Measurements from ENCODE around the gene ZBTB7A.

The ZBTB7A gene

DNA sequence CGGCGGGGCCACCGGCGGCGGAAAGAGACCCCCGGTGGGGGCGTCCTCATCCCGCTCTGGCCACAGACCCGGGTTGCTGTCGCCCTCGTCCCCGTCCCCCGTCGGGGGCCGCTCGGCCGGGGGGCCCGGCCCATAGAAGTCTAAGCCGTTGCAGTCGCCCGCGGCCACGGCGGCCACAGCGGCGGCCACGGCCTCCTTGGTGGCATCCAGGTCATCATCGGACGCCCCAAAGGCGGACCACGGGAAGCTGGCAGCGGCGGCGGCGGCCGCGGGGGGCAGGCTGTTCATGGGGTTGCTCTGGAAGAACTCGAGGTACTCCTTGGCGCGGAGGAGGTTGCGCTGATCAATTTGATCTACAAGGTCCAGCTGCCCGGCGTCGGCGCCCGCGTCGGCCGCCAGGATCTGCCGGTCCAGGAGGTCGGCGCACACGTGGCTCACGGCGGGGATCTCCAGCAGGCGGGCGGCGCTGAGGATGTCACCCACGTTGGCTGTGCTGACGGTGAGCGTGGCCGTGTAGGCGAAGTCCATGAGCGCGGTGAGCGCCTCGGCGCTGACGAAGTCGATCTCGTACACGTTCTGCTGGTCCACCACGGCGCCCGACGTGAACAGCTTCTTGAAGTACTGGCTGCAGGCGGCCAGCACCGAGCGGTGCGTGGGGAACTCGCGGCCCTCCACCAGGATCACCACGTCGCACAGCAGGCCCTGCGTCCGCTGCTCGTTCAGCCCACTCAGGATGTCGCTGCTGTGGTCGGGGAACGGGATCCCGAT, 12.1 kb downstream of the ZBTB7A start:
- DNase-seq (ENCODE audit: low read depth), result no peak

DNA sequence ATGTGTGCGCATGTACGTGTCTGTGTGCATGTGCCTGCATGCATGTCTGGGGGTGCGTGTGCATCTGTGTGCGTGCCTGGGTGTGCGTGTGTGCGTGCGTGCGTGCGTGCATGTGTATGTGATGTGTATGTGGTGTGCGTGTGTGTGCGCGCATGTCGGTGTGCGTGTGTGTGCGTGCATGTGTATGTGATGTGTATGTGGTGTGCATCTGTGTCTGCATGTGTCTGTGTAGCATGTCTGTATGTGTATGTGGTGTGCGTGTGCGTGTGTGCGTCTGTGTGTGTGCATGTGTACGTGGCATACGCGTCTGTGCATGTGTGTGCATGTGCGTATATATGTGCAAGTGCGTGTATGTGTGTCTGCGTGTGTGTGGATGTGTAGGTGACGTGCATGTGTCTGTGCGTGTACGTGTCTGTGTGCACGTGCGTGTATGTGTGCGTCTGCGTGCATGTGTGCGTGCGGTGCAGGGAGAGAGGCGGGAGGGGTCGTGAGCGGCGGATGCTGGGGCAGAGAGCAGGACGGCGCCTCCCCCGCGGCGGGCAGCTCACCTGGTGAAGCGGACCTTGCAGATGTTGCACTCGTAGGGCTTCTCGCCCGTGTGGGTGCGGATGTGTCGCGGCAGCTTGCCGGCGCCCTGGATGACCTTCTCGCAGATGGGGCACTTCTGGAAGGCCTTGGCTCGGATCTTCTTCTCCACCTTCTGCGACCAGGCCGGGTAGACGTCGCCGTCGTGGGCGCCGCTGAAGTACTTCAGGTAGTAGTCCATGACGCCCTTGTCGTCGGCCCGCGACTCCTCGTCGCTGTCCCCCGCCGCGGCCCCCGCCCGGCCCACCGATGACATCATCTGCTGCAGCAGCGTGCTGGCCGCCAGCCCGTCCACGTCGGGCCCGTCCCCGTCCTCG, 13.0 kb downstream of the ZBTB7A start:
- no peak for DNase-seq (ENCODE audit: low read depth)

DNA sequence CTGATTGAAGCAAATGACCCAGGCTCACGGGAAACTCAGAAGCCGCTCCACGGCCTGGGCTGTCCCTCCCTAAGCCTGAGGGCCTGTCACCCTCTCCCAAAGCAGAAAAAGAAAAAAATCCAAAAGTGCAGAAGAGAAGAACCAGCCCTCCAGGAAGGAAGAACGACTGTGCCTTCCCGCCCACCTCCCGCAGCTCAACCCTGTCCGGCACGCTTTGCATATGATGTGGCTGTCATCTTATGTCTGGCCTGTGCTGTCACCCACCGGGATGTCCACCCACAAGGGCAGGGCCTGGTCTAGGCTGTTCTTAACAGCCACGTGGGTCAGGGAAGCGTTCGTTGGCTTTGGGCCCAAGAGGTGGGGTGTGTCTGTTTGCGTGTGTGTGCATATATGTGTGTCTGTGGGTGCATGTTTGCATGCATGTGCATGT, 13.7 kb downstream of the ZBTB7A start:
- no peak for DNase-seq (ENCODE audit: low read depth)

DNA sequence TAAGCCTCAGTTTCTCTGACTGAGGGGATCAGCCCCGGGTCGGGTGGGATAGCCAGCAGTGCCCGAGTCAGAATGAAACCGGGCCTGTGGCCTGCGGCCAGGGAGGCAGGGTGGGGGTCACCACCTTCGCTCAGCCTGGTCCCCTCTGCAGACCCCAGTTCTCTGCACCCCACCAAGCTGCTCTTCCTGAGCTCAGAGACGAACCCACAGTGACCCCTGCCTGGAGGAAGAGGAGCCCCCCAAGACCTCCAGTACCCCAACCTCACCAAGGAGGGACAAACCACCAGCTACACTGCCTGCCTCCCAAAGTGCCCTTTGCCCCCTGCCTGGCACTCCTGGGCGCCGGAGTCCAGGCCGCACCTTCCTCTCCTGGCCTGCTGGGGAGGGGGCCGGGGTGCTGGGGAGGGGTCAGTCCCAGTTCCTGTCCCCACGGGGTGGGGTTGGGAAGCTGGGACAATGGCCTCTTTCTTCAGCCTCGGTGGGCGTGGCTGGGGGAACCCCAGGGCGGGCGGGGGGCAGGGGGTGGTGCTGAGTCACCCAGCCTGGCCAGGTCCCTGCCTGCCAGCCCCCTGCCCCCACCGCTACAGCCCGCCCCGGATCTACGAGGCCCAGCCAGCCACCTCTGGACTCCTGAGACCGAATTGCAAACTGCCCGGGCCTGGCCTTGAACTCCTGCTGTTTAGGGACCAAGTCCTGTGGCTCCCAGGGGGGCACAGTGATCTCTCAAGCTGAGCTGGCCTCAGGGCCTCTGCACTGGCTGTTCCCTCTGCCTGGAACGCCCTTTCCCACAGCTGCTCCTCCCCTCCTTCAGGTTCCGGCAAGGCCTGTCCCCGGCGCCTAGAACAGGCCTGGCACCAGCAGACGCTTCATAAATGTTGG, 14.3 kb downstream of the ZBTB7A start:
- DNase-seq (ENCODE audit: low read depth), result no peak

DNA sequence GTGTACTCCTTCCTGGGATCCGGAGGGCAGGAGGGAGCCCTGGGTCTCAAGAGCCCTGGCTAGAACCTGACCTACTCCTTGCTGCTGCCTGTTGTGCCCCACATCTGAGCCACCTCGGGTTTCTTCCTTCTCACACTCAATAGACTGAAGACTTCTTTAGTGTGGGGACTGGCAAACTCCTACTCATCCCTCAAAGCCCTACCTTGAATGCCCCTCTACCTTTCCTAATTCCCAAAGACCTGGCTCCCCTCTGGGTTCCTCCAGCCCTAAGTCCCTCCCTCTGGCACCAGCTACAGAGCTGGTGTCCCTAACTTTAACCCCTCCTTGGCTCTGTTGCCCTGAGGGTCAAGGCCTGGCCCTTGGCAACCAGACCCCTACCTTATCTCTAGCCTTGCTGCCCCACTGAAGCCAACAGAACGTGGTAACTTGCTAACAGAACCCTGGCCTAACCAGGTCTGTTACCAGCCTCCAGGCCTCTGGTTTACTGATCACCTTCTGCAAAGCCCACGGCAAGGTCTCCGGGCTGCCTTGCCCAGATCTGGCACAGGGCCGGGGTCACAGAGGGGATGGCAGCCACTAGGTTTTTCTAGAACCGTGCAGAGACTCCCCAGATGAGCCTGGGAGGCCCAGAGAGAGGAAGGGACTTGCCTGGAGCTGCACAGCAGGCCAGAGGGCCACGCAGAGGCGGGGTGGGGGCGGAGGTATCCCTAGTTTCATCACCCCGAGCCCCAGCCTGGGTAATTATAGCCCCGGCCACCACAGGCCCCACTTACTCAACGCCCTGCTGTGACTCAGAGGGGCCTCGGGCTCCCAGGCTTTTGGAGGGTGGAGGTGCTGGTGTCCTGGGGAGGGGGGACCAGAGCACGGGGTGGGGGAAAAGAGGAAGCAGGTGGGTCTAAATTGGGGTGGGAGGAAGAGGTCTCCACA, 15.3 kb downstream of the ZBTB7A start:
- DNase-seq (ENCODE audit: low read depth), result no peak

DNA sequence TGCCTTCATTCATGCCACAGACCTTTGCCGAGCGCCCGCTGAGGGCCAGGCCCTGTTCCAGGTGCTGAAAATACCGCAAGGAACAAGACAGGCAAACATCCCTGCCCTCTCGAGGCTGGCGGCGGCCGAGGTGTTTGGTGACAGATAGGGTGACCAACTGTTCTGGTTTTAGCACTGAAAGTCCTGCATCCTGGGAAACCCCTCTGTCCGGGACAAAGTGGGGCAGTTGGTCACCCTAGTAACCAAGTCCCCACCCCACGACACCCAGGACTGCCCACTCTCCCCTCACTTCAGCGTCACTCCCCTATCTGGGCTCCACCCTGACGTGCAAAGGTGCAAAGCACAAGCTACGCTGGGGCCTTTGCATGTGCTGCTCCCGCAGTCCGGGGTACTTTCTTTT, 17.3 kb downstream of the ZBTB7A start:
- DNase-seq (ENCODE audit: low read depth), result no peak

DNA sequence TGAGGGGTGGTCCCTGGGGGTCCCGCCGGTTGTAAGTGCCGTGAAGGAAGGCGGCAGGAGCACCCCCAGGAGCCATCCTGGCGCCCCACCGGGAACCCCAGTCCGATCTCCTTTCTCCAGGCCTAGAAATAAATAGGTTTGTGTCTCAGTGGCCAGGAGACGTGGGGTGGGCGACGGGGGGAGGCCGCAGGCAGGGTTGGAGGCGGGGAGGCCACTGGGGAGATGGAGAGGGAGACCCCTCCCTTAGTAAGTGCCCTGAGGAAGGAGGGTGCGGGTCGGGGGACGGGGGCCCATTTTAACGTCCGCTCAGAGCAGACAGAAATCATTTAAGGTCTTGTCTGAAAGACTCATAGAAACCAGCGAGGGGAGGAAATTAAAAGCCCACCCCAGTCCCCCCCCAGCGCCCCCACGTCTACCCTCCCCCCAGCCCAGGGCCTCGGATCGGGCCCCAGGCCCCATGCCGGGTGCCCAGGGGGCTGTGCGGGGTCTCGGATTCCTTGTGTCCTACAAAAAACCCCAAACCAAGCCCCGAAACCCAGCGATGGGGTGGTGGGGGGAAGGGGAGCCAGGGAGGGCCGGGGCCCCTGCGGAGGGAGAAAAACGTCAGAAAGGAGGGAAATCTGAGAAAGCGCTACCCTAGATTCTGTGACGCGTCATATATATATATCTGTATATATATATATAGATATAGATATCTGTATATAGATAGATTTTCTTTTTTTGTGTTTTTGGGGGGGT, 19.6 kb downstream of the ZBTB7A start:
- DNase-seq (ENCODE audit: low read depth), result no peak

DNA sequence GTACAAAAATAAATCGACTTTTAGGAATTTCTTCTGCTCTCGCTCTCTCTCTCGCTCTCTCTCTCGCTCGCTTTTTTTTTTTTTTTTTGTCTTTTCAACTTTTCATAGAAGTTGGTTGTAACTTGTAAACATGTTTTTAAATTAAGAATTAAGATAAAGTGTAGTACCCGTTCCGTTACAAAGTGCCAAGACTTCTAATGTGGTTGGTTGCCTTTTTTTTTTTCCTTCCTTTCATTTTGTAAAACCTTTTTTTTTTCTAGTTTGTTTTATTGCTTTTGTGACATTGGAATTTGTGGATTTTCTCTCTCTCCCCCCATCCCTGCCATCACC, 20.4 kb downstream of the ZBTB7A start:
- DNase-seq (ENCODE audit: low read depth), result no peak

DNA sequence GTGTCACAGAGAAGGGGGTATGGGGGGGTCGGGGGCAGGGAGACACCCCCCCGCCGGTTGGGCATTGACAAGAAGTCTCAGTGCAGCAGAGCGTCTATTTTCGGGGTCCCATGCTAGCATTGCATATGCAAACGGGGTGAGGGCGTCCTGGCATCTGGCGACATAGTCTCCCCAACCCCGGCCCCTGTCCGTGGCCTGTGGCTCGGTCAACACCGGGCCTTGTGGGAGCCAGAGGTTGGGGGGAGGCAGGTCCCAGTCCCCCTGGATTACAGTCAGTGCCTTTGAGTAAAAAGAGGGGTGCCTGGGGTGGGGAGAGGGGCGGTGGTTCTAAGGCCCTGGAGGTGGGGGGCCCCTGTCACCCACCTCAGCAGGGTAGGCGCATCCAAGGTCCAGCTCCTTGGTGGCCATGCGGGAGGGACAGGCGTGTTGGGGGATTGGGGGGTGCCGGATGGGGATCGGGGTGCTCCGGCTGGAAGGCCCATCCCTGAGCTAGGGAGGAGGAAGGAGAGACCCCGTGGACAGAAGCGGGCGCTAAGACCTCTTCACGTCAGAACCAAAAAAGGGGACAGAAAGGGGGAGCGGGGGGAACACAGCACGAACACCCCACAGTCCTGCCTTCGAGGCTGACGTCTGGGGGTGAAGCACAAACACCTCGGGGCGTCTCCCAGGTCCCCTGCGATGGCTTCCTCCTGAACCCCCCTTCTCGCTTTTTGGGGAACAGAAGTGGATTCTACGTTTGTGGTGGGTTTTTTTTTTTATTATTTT, 20.9 kb downstream of the ZBTB7A start:
- DNase-seq (ENCODE audit: low read depth), result no peak

DNA sequence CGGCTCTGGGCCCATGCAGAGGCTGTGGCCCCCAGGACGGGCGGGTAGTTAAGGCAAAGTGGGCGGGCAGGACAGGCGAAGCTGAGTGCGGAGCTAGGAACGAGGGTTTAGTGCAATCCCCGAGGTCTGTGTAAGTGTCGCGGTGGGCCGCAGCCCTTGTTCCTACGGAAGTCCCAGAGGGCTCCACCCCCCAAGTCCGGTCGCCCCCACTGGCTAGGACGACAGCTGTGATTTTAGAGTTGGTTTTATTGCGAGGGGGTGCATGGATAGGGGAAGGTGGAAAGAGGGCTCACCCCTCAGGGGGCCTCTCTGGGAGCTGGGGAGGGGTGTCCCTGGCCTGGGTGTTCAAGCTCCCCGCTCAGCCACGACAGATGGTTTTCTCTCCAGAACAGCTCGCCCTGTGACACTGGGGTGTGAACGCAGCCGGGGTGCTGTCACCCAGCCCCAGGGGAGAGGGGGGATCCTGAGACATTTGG, 21.7 kb downstream of the ZBTB7A start:
- no peak for DNase-seq (ENCODE audit: low read depth)

DNA sequence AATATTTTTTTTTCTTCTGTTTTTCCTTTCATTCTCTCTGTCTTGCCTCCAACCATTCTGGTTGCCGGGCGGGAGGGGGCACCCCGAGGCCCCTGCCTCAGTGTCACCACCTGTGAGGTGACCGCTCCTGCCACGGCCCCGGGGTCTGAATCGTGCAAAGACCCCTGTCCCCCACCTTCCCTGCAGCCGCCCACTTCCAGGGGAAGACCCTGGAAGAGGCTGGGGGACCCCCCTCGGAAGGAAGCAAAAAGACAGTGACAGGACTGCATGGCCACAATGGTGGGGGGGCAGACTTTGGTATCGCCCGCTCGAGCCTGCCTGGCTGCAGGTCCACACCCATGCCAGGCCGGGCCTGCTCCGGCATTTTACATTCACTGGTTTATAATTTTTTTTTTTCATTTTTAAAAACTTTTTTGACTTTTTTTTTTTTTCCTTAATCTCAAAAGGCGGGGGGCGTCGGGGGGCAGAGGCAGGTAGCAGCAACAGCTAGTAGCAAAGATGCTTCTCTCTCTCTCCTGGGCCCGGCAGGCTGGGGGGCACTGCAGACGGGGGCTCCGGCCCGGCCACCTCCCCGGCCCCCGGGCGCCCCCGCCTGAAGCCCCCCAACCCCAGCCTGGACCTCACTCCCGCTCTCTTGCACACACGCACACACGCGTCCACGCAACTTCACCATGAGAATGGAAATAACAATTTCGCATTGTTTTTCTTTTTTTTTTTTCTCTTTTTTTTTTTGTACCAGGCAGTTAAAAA, 22.6 kb downstream of the ZBTB7A start:
- no peak for DNase-seq (ENCODE audit: low read depth)

DNA sequence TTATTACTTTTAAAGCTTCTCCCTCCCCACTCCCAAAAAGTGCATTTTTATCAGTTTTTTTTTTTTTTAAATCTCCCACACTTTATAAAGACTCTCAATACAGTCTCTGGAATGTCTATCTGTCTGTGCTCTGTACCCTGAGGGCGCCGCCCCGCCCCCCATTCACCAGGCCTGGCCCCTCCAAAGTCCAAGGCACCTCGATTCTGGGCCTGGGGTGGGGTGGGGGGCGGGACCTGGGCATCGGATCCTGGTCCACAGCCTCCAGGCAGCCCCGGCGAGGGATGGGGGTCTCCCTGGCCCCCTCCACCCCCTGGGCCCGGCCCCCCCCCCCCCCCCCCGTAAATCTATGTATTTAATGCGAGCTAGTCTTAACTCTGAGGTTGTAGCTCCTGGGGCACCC, 23.3 kb downstream of the ZBTB7A start:
- no peak for DNase-seq (ENCODE audit: low read depth)

DNA sequence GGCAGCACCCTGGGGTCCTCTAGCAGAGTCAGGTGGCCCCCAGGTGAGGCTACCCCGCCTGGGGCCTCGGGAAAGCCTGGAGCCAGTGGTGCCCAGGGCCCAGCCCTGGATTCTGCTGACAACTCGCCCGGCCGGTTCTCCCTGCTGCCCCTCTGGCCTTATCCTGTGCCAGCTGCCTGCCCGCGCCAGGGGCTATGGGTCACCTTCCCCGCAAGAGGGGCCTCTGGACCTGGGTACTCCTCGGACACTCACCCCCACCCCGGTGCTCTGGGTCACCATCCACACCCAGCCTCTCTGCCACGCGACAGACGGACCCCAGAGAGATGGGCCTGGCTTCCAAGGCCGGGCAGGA, 24.0 kb downstream of the ZBTB7A start:
- DNase-seq (ENCODE audit: low read depth), result no peak

DNA sequence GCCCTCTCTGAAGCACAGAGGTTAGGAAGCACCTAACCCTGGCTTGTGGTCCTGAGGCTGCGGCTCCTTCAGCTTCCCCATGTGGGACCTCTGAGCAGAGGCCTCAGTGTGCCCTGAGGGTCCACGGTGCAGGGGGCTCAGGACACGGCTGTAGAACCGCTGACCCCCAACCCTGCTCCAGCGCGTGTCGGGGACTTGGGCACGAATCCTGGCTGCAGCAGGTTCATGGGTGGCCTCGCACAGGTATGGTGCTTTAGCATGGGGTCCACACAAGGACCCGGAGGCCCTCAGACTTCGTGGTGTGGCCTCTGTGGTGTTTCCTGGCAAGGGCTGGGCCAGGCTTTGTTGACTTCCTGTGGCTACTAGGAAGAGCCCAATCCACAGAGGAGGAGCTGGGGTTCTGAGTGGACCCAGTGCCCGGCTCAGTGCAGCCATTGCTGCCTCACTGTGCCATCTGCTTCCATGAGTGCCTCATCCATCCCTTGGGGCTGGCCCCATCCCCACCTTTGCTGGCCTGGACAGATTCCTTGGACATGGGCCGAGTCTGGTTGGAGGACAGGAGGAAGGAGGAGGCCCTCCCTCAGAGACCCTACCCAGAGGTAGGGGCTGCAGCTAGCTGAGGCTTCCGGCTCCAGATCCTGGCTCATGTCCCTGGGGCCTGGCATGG, 24.5 kb downstream of the ZBTB7A start:
- no peak for DNase-seq (ENCODE audit: low read depth)

DNA sequence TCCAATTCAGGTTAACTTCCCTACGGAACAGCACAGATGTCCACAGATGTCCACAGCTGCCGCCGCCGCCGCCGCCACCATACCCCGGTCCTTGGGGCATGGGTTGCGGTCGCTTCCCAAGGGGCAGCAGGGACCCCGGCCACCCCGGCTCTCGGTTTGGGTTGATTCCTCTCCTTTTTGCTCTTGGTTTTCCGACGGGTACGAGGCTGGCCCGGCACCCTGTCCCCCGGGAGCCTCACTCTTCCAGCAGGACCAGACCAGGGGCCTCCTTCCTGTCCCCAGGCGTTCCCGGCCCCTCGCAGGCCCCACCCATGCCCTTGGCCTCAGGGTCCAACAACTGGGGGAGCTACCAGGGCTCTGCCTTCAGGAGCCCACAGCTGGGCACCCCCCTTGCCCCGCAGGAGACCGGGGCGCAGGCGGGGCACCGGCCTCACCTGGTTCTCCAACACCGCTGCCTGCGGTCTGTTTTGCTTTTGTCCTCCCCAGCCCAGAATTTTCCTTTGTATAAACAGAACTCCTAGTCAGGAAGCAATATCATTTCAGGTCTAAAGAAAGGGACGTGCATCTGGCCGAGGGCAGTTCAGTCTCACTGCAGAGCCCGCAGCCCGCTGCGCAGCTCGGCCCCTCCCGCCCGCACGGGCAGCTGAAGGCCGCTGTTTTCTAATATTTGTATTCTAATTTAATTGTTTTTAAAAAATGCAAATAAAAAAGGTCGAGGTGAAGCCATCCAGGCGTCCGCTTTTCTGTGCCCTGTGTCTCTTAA, 27.9 kb downstream of the ZBTB7A start:
- no peak for DNase-seq (ENCODE audit: low read depth)

DNA sequence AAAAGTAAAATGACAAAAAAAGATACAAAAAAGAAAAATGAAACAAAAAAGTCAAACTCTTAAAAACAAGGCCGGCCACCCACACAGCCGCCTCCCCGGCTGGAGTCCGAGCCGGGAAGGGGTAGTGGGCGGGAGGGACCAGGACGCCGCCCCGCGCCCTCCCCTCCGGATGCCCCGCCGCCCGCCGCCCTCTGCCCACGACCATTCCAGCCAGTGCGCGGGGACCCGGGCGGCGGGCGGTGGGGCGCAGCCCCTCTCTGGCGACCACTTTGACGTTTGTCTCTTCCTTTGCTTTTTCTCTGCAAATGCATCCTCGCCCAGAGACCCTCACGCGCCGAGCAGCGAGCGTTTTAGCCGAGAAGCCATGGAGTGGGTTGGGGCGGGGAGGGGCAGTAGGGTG, 28.6 kb downstream of the ZBTB7A start:
- DNase-seq (ENCODE audit: low read depth), result no peak

DNA sequence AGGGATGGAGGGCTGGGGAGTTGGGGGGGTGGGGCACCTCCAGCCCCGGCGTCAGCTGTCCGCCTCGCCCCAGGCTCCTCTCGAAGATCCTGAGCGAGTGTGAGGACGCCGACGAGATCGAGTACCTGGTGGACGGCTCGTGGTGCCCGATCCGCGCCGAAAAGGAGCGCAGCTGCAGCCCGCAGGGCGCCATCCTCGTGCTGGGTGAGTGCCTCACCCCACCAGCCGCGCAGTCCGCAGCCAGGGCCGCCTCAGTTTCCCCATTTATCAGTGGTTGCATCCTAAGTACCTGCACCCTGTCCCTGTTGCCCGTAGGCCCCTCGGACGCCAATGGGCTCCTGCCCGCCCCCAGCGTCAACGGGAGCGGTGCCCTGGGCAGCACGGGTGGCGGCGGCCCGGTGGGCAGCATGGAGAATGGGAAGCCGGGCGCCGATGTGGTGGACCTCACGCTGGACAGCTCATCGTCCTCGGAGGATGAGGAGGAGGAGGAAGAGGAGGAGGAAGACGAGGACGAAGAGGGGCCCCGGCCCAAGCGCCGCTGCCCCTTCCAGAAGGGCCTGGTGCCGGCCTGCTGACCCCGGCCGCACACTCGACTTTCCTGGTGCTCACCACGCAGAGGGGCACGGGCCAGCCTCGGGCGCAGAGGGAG, 29.3 kb downstream of the ZBTB7A start:
- no peak for DNase-seq (ENCODE audit: low read depth)

Data from GM04503 (cell line).